Mesodermal cell (in vitro differentiated cells): ENCODE measurements around the gene ART4.

ENCODE experiments used
- H3K27ac ChIP-seq: 2 replicates; pipeline ENCODE4 v1.7.0; 2013; ENCODE audit warnings: mild to moderate bottlenecking, low read depth, low read length, moderate library complexity; ENCODE audit not compliant: severe bottlenecking
- H3K36me3 ChIP-seq: 2 replicates; pipeline ENCODE4 v1.7.1; 2013; ENCODE audit warnings: mild to moderate bottlenecking, low read length, moderate library complexity; ENCODE audit not compliant: control insufficient read depth, insufficient read depth
- H3K4me1 ChIP-seq: one replicate; pipeline ENCODE4 v1.7.1; 2013; ENCODE audit warnings: mild to moderate bottlenecking, low read length; ENCODE audit not compliant: insufficient read depth, control insufficient read depth, poor library complexity, severe bottlenecking
- H3K4me3 ChIP-seq: 2 replicates; pipeline ENCODE4 v1.7.0; 2013; ENCODE audit warnings: low read length, control low read depth, mild to moderate bottlenecking; ENCODE audit not compliant: insufficient read depth, poor library complexity, severe bottlenecking; ENCODE audit errors: extremely low read depth
- H3K9me3 ChIP-seq: 2 replicates; pipeline ENCODE4 v1.7.1; 2013; ENCODE audit warnings: mild to moderate bottlenecking, low read length, moderate library complexity; ENCODE audit not compliant: control insufficient read depth
- WGBS, 2 experiments: methylation state at CpG; one replicate each; pipeline ENCODE4 v1.1.5; 2013; ENCODE audit warnings: missing lambda C conversion rate in 2 of 2; ENCODE audit not compliant: insufficient coverage in 2 of 2; 5-methylcytosine and 5-hydroxymethylcytosine counted together

Gene ART4

GRCh38 chr12:14781563-14781962 is 61.8 kb downstream of the ART4 start:
- Histone ChIP-seq H3K27ac (no peak overlapping the region), H3K36me3 (peaks cover 17% of the 10 kb centered on the region), H3K9me3 (no peaks in the 10 kb centered on the region), H3K4me1 (peaks cover 14% of the 10 kb centered on the region), H3K4me3 (no peak overlapping the region)
- 87% methylated on average over 2 of the region's 2 CpGs; no CpG with 5 or more reads in 1 of the 2 experiments for WGBS, 2 experiments

- Histone ChIP-seq H3K27ac (no peak overlapping the region), H3K4me3 (no peak overlapping the region), H3K9me3 (no peaks in the 10 kb centered on the region), H3K4me1 (peaks cover 19% of the 10 kb centered on the region), H3K36me3 (peaks cover 15% of the 10 kb centered on the region)
- WGBS, 2 experiments = 70 to 90% methylated on average over 1 to 2 of the region's 3 CpGs
These were observed 62.5 kb downstream of the ART4 start for GRCh38 chr12:14780859-14781258.

- Histone ChIP-seq H3K36me3 (peaks cover 6% of the 10 kb centered on the region), H3K9me3 (no peaks in the 10 kb centered on the region), H3K4me1 (peaks cover 20% of the 10 kb centered on the region), H3K27ac (no peak overlapping the region), H3K4me3 (no peak overlapping the region)
- 90 to 100% methylated on average over 1 to 2 of the region's 2 CpGs for WGBS, 2 experiments
These were observed 63.5 kb downstream of the ART4 start for GRCh38 chr12:14779834-14780233.

- Histone ChIP-seq H3K36me3 (no peaks in the 10 kb centered on the region), H3K27ac (peak overlapping the region; percentile 77), H3K4me1 (peaks cover 20% of the 10 kb centered on the region), H3K4me3 (no peak overlapping the region), H3K9me3 (no peaks in the 10 kb centered on the region)
- WGBS, 2 experiments = 29% methylated on average over 3 of the region's 3 CpGs; no CpG with 5 or more reads in 1 of the 2 experiments
These were observed 66.1 kb downstream of the ART4 start for GRCh38 chr12:14777271-14777670.

- Histone ChIP-seq H3K36me3 (no peaks in the 10 kb centered on the region), H3K4me3 (peak overlapping the region; percentile 73), H3K4me1 (peaks cover 20% of the 10 kb centered on the region), H3K27ac (peak overlapping the region; percentile 77), H3K9me3 (no peaks in the 10 kb centered on the region)
- WGBS, 2 experiments = 87 to 100% methylated on average over 4 to 5 of the region's 5 CpGs
These were observed 66.9 kb downstream of the ART4 start for GRCh38 chr12:14776236-14776961.

- Histone ChIP-seq H3K36me3 (no peaks in the 10 kb centered on the region), H3K4me1 (peaks cover 20% of the 10 kb centered on the region), H3K27ac (peak overlapping the region; percentile 58), H3K4me3 (peak overlapping the region; percentile 73), H3K9me3 (no peaks in the 10 kb centered on the region)
- 56% methylated on average over 1 of the region's 1 CpG; no CpG with 5 or more reads in 1 of the 2 experiments for WGBS, 2 experiments
These were observed 67.7 kb downstream of the ART4 start for GRCh38 chr12:14775636-14775980.
